GM12878 (cell line): ENCODE results near the gene GYG2. TPM values are rescaled to one million over a fixed set of nuclear protein-coding genes. Genes with fewer than 3 reads are reported as not detected.

ENCODE experiments used
- ATAC-seq: fragments of 200-7000 bp; cut with Tn5 transposase; 3 replicates; pipeline ENCODE4 v1.9.1; 2020; ENCODE audit warnings: mild to moderate bottlenecking, moderate library complexity
- BruUV-seq: library from RNA; stranded (reverse); fragments of 400-500 nt; replicated peaks from 2 replicates; lab custom pipeline; 2021; lab: Mats Ljungman, UMichigan
- CTCF ChIA-PET: fragments of 300-600 bp; sonication (Branson Sonifier 250); formaldehyde crosslinking; extraction: SDS; loops from one replicate; lab custom pipeline; 2021; ENCODE audit warnings: inconsistent platforms; lab: Yijun Ruan, JAX
- POLR2A ChIA-PET: fragments of 350-600 bp; formaldehyde crosslinking; extraction: SDS; loops from one replicate; lab custom pipeline; 2021; ENCODE audit warnings: inconsistent platforms; lab: Charles Lee
- RAD21 ChIA-PET: fragments of 300-600 bp; sonication (Branson Sonifier 250); formaldehyde crosslinking; loops from one replicate; lab custom pipeline; 2023; ENCODE audit warnings: antibody characterized with exemption; ENCODE audit not compliant: unreplicated experiment; lab: Charles Lee
- SMC1A ChIA-PET: fragments of 300-600 bp; sonication (Branson Sonifier 250); formaldehyde crosslinking; loops from one replicate; lab custom pipeline; 2023; ENCODE audit not compliant: unreplicated experiment, uncharacterized antibody; lab: Charles Lee
- DNase-seq: peaks from one replicate; pipeline ENCODE4 v3.0.0-alpha.2; 2011; ENCODE audit warnings: low read depth, low spot score
- FAIRE-seq: peaks from 3 replicates; lab custom pipeline; 2011; peaks lifted over from hg19 to GRCh38; lab: Jason Lieb, UNC
- H2AFZ ChIP-seq: 2 replicates; pipeline ENCODE4 v1.6.0; 2011; ENCODE audit warnings: low read depth, low read length, control low read depth; ENCODE audit not compliant: control insufficient read depth
- H3K27ac ChIP-seq: 2 replicates; pipeline ENCODE4 v1.5.1; 2011; ENCODE audit warnings: control low read depth; ENCODE audit not compliant: control insufficient read depth, insufficient read depth
- H3K27me3 ChIP-seq, 2 experiments: replicated peaks in 1 of 2; 2 replicates each; pipeline versions ENCODE4 v1.6.0 to v1.6.1; 2011; ENCODE audit warnings: low read length in 1 of 2; ENCODE audit not compliant: control insufficient read depth in 2 of 2, insufficient read depth in 2 of 2
- H3K36me3 ChIP-seq, 2 experiments: 2 replicates each; pipeline ENCODE4 v1.5.1; 2011; ENCODE audit warnings: low read length in 1 of 2; ENCODE audit not compliant: control insufficient read depth in 2 of 2, insufficient read depth in 2 of 2
- H3K4me1 ChIP-seq: 2 replicates; pipeline ENCODE4 v1.6.1; 2011; ENCODE audit warnings: mild to moderate bottlenecking, low read length, moderate library complexity, mixed read lengths; ENCODE audit not compliant: control insufficient read depth, insufficient read depth
- H3K4me2 ChIP-seq: 2 replicates; pipeline ENCODE4 v1.6.0; 2011; ENCODE audit warnings: control low read depth; ENCODE audit not compliant: control insufficient read depth, insufficient read depth
- H3K4me3 ChIP-seq: fragments of 200-600 bp; sonication (generic); 2 replicates; pipeline ENCODE4 v1.5.1; 2016
- H3K79me2 ChIP-seq: 2 replicates; pipeline ENCODE4 v1.6.0; 2011; ENCODE audit warnings: low read length; ENCODE audit not compliant: control insufficient read depth, insufficient read depth
- H3K9ac ChIP-seq: 2 replicates; pipeline ENCODE4 v1.8.0; 2011; ENCODE audit warnings: low read length, control low read depth, mixed read lengths; ENCODE audit not compliant: control insufficient read depth, insufficient read depth
- H3K9me3 ChIP-seq: replicated peaks from 3 replicates; pipeline ENCODE4 v1.5.1; 2011; ENCODE audit warnings: mild to moderate bottlenecking, low read length; ENCODE audit not compliant: control insufficient read depth, insufficient read depth
- H4K20me1 ChIP-seq: 2 replicates; pipeline ENCODE4 v1.6.0; 2011; ENCODE audit not compliant: control insufficient read depth, insufficient read depth
- CHD1 ChIP-seq: IDR thresholded peaks from 2 replicates; pipeline ENCODE4 v1.6.1; 2012; ENCODE audit warnings: low read depth, low read length, improper control_type of control experiment
- HDGF ChIP-seq: fragments of 450-650 bp; IDR thresholded peaks from 2 replicates; pipeline ENCODE4 v1.6.1; 2016; ENCODE audit warnings: antibody characterized with exemption
- MEF2B ChIP-seq: fragments of 450-650 bp; IDR thresholded peaks from 2 replicates; pipeline ENCODE4 v1.6.1; 2018; ENCODE audit warnings: mild to moderate bottlenecking, moderate library complexity; ENCODE audit not compliant: partially characterized antibody, poor library complexity, severe bottlenecking
- PBX3 ChIP-seq: IDR thresholded peaks from 2 replicates; pipeline ENCODE4 v1.6.1; 2011; ENCODE audit warnings: mild to moderate bottlenecking, low read depth, low read length, moderate library complexity; ENCODE audit not compliant: insufficient replicate concordance
- SREBF1 ChIP-seq: IDR thresholded peaks from 2 replicates; pipeline ENCODE4 v1.6.1; 2012; ENCODE audit warnings: mild to moderate bottlenecking, low read length
- WGBS: methylation state at CpG from one replicate; pipeline ENCODE4 v1.1.6; 2016; ENCODE audit warnings: low lambda C conversion rate; ENCODE audit not compliant: insufficient replicate concordance, insufficient coverage; ENCODE audit errors: missing lambda C conversion rate; 5-methylcytosine and 5-hydroxymethylcytosine counted together
- in situ Hi-C: fragments of 300-500 bp; cut with MboI; formaldehyde crosslinking; loops from 9 replicates; pipeline ENCODE4 v1.14.3; 2018; ENCODE audit warnings: mixed read lengths
- intact Hi-C: fragments of 100-400 bp; cut with micrococcal nuclease; formaldehyde crosslinking; loops from one replicate; pipeline ENCODE4 v1.14.2; 2022; ENCODE audit not compliant: unreplicated experiment
- polyA plus RNA-seq, 11 experiments: library from polyadenylated mRNA; depleted of rRNA in 4 of 11; unstranded in 6 of 11; stranded (reverse) in 5 of 11; fragments of >200 nt; fragmentation: Nextera tagmentation in 4 of 11; fragmentation: Illumina TruSeq in 1 of 11; extraction: Ambion mirVana in 4 of 11; extraction: Trizol in 1 of 11; gene quantifications; 1 replicate in 1 of 11; 2 replicates in 10 of 11; pipeline versions ENCODE4 v1.2.1 to v1.2.3, GENCODE V29; 2011 to 2016; ENCODE audit warnings: inconsistent platforms in 2 of 11, missing spikeins in 2 of 11, low read depth in 1 of 11
- total RNA-seq, 4 experiments: library from RNA; depleted of rRNA in 3 of 4; stranded (reverse); fragments of >200 nt in 3 of 4; fragmentation: Illumina TruSeq in 1 of 4; extraction: Trizol in 1 of 4; gene quantifications; 2 replicates each; pipeline versions ENCODE4 v1.2.1 to v1.2.3, GENCODE V29; 2013 to 2021
- TF ChIP-seq, protein P1 (sequence below): fragments of 450-650 bp; IDR thresholded peaks from 2 replicates; pipeline ENCODE4 v1.6.1; 2017; ENCODE audit warnings: antibody characterized with exemption, mild to moderate bottlenecking, moderate library complexity

GYG2 gene
- total and polyA plus RNA-seq, 10 of the 15 experiments (the other 5 are each of a cell fraction or from before 2014, with no cell fraction given): 0.05 TPM; not detected in 9

DNA sequence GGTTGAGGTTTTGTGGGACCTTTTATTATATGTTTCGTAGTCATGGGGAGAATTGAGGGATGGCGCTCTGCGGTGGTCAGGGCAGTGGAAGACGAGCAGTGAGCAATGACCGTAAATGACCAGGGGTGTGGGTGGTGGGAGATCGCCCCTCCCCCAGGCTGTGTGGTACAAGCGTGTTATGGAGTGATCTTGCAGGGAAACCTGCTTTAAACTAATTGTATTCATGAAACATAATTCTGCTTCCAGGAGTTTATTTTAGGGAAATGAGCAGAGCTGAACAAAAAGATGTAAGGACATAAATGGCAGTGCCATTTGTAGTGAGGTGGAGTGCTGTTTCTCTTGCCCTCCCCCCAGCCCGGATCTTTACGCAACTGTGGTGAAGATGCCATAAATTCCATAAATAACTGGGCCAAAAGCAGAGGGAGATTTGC is 20.2 kb downstream of the GYG2 start:
- Histone ChIP-seq H3K9me3 (no peaks in the 10 kb centered on the region), H3K4me1 (no peaks in the 10 kb centered on the region), H3K27me3 (no peaks in the 10 kb centered on the region), H3K36me3 (no peaks in the 10 kb centered on the region), H3K27ac (no peak overlapping the region), H3K79me2 (no peaks in the 10 kb centered on the region), H4K20me1 (no peaks in the 10 kb centered on the region), H3K4me3 (no peak overlapping the region), H2AFZ (no peak overlapping the region), H3K4me2 (no peak overlapping the region)
- no peak for ATAC-seq
- in situ Hi-C loops: no loop called here
- ChIA-PET SMC1A (no interaction called here), POLR2A (no interaction called here)
- no peak for FAIRE-seq
- 66% methylated on average over 9 of the region's 9 CpGs for WGBS
- intact Hi-C loops: no loop called here
- BruUV-seq: no TSS peak
- TF ChIP-seq MEF2B (no peak), SREBF1 (no peak)
- TF ChIP-seq, all 136 proteins: peak for 0
- no peak overlapping the region for H3K9ac ChIP-seq
- ChIA-PET RAD21 (no interaction called here), CTCF (no interaction called here)
- DNase-seq: no peak

DNA sequence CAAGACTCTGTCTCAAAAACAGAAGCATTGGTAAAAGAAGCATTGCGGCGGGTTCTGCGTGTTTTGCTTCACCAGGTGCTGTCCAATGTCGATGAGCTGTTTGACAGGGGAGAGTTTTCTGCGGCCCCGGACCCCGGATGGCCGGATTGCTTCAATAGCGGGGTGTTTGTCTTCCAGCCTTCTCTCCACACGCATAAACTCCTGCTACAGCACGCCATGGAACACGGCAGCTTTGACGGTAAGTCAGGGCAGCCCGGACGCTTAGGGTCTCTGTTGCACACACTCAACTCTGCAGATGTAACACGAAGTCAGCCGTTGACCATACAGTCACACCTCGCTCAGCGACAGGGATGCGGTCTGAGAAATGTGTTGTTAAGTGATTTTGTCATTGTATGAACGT is 26.2 kb downstream of the GYG2 start:
- H2AFZ ChIP-seq: no peak overlapping the region
- no peaks in the 10 kb centered on the region for H3K4me1 ChIP-seq
- no peaks in the 10 kb centered on the region for H3K79me2 ChIP-seq
- CTCF ChIA-PET: no interaction called here
- in situ Hi-C loops: no loop called here
- 63% methylated on average over 21 of the region's 21 CpGs for WGBS
- no peaks in the 10 kb centered on the region for H4K20me1 ChIP-seq
- no peak for TF ChIP-seq CHD1
- TF ChIP-seq, protein P1, sequence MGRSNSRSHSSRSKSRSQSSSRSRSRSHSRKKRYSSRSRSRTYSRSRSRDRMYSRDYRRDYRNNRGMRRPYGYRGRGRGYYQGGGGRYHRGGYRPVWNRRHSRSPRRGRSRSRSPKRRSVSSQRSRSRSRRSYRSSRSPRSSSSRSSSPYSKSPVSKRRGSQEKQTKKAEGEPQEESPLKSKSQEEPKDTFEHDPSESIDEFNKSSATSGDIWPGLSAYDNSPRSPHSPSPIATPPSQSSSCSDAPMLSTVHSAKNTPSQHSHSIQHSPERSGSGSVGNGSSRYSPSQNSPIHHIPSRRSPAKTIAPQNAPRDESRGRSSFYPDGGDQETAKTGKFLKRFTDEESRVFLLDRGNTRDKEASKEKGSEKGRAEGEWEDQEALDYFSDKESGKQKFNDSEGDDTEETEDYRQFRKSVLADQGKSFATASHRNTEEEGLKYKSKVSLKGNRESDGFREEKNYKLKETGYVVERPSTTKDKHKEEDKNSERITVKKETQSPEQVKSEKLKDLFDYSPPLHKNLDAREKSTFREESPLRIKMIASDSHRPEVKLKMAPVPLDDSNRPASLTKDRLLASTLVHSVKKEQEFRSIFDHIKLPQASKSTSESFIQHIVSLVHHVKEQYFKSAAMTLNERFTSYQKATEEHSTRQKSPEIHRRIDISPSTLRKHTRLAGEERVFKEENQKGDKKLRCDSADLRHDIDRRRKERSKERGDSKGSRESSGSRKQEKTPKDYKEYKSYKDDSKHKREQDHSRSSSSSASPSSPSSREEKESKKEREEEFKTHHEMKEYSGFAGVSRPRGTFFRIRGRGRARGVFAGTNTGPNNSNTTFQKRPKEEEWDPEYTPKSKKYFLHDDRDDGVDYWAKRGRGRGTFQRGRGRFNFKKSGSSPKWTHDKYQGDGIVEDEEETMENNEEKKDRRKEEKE: no peak
- no peak for TF ChIP-seq PBX3
- TF ChIP-seq HDGF: no peak
- TF ChIP-seq, all 136 proteins: peak for 0
- ATAC-seq (no peak), FAIRE-seq (no peak), DNase-seq (no peak)
- no peaks in the 10 kb centered on the region for H3K36me3 ChIP-seq
- RAD21 ChIA-PET: no interaction called here
- H3K9ac ChIP-seq: no peak overlapping the region
- H3K4me2 ChIP-seq: no peak overlapping the region
- H3K4me3 ChIP-seq: no peak overlapping the region
- H3K27me3 ChIP-seq: no peaks in the 10 kb centered on the region
- BruUV-seq: no TSS peak
- POLR2A ChIA-PET: no interaction called here
- no peaks in the 10 kb centered on the region; the same call in 2 of the 3 replicates for H3K9me3 ChIP-seq
- H3K27ac ChIP-seq: no peak overlapping the region
- intact Hi-C loops: no loop called here
- SMC1A ChIA-PET: no interaction called here
